ENCODE results near the gene GJA1. TPM values are rescaled to one million over a fixed set of nuclear protein-coding genes. Genes with fewer than 3 reads are reported as not detected.

Gene GJA1
- polyA plus RNA-seq, 1 of the 3 experiments (the other 2 are of a cell fraction): 23.5 TPM

GRCh38 chr6:121492536-121492935, 57.1 kb downstream of the GJA1 start:
- Histone ChIP-seq H3K4me2 (no peak overlapping the region), H3K4me1 (ENCODE audit: control insufficient read depth in 1 of 2, insufficient read depth in 2 of 2, low read depth in 1 of 2, low read length in 1 of 2) (no peaks in the 10 kb centered on the region), H4K20me1 (ENCODE audit: insufficient read depth) (no peaks in the 10 kb centered on the region), H3F3A (replicated peaks; ENCODE audit: insufficient read depth) (no peaks in the 10 kb centered on the region), H3K79me2 (ENCODE audit: insufficient read depth) (no peaks in the 10 kb centered on the region), H3K9me3 (no peaks in the 10 kb centered on the region), H3K27me3 (ENCODE audit: insufficient read depth) (no peaks in the 10 kb centered on the region), H2AFZ (ENCODE audit: low read depth) (no peak overlapping the region), H3K36me3 (replicated peaks in 1 of 2; ENCODE audit: control insufficient read depth in 1 of 2, insufficient read depth in 2 of 2, low read length in 1 of 2) (no peaks in the 10 kb centered on the region), H3K9ac (no peak overlapping the region), H3K4me3 (ENCODE audit: low read depth in 2 of 2, low read length in 1 of 2) (no peak overlapping the region), H3K9me2 (no peaks in the 10 kb centered on the region), H3K27ac (ENCODE audit: low read depth in 2 of 2, low read length in 1 of 2) (no peak overlapping the region)
- no peak for DNase-seq
- ChIA-PET CTCF (no interaction called here), POLR2A (no interaction called here)
- 87% methylated on average over 1 of the region's 1 CpG for WGBS (ENCODE audit: low lambda C conversion rate)
- TF ChIP-seq GATA2 (CRISPR knock-in tag; IDR thresholded peaks at IDR 0.05): no peak
- TF ChIP-seq YY1 (IDR thresholded peaks at IDR 0.05; ENCODE audit: low read depth): no peak
- TF ChIP-seq EP300 (IDR thresholded peaks at IDR 0.05; ENCODE audit: borderline replicate concordance in 1 of 2, low read depth in 1 of 2, low read length in 1 of 2): no peak
- TF ChIP-seq MXI1 (IDR thresholded peaks at IDR 0.05; ENCODE audit: low read depth, low read length): no peak
- no peak for TF ChIP-seq EZH2phosphoT487 (IDR thresholded peaks at IDR 0.05; ENCODE audit: borderline replicate concordance, low read depth)
- TF ChIP-seq PBX3 (IDR thresholded peaks at IDR 0.05): no peak
- no peak for TF ChIP-seq NRF1 (IDR thresholded peaks at IDR 0.05; ENCODE audit: low read depth, low read length)
- no peak for TF ChIP-seq NFIC (IDR thresholded peaks at IDR 0.05; ENCODE audit: borderline replicate concordance)
- TF ChIP-seq TAF1 (IDR thresholded peaks at IDR 0.05; ENCODE audit: borderline replicate concordance, low read depth, low read length): no peak
- TF ChIP-seq TCF12 (IDR thresholded peaks at IDR 0.05): no peak
- no peak for TF ChIP-seq USF2 (IDR thresholded peaks at IDR 0.05; ENCODE audit: borderline replicate concordance, low read depth, low read length)
- TF ChIP-seq RCOR1 (IDR thresholded peaks at IDR 0.05; ENCODE audit: low read length): no peak

- DNase-seq: no peak
- Histone ChIP-seq H3K4me3 (ENCODE audit: low read depth in 2 of 2, low read length in 1 of 2) (no peak overlapping the region), H3K4me1 (ENCODE audit: control insufficient read depth in 1 of 2, insufficient read depth in 2 of 2, low read depth in 1 of 2, low read length in 1 of 2) (no peaks in the 10 kb centered on the region), H3F3A (replicated peaks; ENCODE audit: insufficient read depth) (no peaks in the 10 kb centered on the region), H3K9ac (no peak overlapping the region), H3K27ac (ENCODE audit: low read depth in 2 of 2, low read length in 1 of 2) (no peak overlapping the region), H3K36me3 (replicated peaks in 1 of 2; ENCODE audit: control insufficient read depth in 1 of 2, insufficient read depth in 2 of 2, low read length in 1 of 2) (no peaks in the 10 kb centered on the region), H3K4me2 (no peak overlapping the region), H3K27me3 (ENCODE audit: insufficient read depth) (no peaks in the 10 kb centered on the region), H4K20me1 (ENCODE audit: insufficient read depth) (no peaks in the 10 kb centered on the region), H3K9me3 (no peaks in the 10 kb centered on the region), H3K79me2 (ENCODE audit: insufficient read depth) (no peaks in the 10 kb centered on the region), H2AFZ (ENCODE audit: low read depth) (no peak overlapping the region), H3K9me2 (no peaks in the 10 kb centered on the region)
- WGBS (ENCODE audit: low lambda C conversion rate): 90% methylated on average over 5 of the region's 5 CpGs
- CTCF ChIA-PET: no interaction called here
- POLR2A ChIA-PET: no interaction called here
- TF ChIP-seq ELF1 (IDR thresholded peaks at IDR 0.05) (no peak), CHD2 (IDR thresholded peaks at IDR 0.05; ENCODE audit: low read length, partially characterized antibody) (no peak), SMC3 (IDR thresholded peaks at IDR 0.05; ENCODE audit: low read depth, low read length) (no peak), RAD21 (IDR thresholded peaks at IDR 0.05; ENCODE audit: low read length) (no peak), NRF1 (IDR thresholded peaks at IDR 0.05; ENCODE audit: low read depth, low read length) (no peak), FOXJ3 (CRISPR knock-in tag; IDR thresholded peaks at IDR 0.05) (no peak), NFIC (IDR thresholded peaks at IDR 0.05; ENCODE audit: borderline replicate concordance) (no peak), RXRA (IDR thresholded peaks at IDR 0.05; ENCODE audit: borderline replicate concordance, low read depth) (no peak), YY1 (IDR thresholded peaks at IDR 0.05; ENCODE audit: low read depth) (no peak), EZH2phosphoT487 (IDR thresholded peaks at IDR 0.05; ENCODE audit: borderline replicate concordance, low read depth) (no peak), FOXM1 (IDR thresholded peaks at IDR 0.05; ENCODE audit: low read depth) (no peak), PBX3 (IDR thresholded peaks at IDR 0.05) (no peak)
- TF ChIP-seq, protein P1, sequence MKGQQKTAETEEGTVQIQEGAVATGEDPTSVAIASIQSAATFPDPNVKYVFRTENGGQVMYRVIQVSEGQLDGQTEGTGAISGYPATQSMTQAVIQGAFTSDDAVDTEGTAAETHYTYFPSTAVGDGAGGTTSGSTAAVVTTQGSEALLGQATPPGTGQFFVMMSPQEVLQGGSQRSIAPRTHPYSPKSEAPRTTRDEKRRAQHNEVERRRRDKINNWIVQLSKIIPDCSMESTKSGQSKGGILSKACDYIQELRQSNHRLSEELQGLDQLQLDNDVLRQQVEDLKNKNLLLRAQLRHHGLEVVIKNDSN (IDR thresholded peaks at IDR 0.05; ENCODE audit: borderline replicate concordance, low read depth): no peak
Observed at GRCh38 chr6:121497970-121498375, 62.5 kb downstream of the GJA1 start.

All from SK-N-SH (cell line).